GM19035 (cell line): Measurements from ENCODE around the gene ASCC1.

Experiments
- ATAC-seq: cut with Tn5 transposase; IDR thresholded peaks from one replicate; pipeline ENCODE4 v1.9.1; 2021; ENCODE audit not compliant: unreplicated experiment

Gene ASCC1

DNA sequence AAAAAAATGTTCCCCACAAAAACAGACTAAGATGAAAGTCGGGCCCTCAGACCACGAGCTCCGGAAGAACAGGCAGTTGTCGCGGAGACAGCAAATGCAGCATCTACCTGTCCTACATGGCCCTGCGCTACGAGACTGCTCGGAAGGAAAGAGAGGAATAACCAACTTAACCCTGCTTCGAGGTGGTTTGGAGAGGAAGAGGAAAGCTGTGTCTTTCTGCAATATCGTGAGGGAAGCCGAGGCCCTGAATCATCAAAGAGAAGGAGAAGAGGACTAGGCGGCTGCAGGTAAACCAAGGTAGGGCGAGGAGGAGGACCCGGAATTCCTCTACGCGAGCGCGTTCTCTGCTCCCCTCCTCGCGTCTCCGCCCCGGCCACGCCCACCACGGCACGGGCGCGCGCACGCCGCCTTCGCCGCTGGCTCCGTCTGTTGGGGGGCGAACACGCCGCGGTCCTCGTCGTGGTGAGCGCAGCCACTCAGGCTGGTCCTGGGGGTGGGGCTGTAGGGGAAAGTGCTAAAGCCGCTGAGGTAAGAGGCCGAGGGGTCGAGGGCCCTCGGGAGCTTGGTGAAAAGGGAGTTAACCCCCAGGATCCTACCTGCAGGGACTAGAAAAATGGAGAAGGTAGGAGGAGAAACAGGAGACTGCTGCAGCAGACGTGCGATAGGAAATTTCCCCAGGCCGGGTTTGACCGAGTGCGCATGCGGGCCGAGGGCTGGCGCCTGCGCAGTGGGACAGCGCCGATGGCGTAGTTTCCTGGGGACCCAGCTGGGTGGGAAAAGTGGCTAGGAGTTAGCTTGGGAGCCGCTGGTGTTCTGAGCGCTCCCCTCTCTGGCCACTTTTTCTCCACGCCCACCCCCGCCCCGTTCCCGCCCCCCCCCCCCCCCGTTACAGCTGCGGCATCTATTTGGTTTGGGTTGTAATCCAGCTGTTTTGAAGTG is at the start of gene ASCC1, which contains the start of gene ANAPC16:
Gene ASCC1, minus strand, starts transcription at position 666 of the 939 bp plus-strand sequence. CDS start 2,978 bp downstream, outside the sequence.
Gene ANAPC16, plus strand, starts transcription at position 402 of the 939 bp plus-strand sequence. CDS start 7,903 bp downstream, outside the sequence.
- ATAC-seq: peak; percentile 82

- no peak for ATAC-seq
Observed at GRCh38 chr10:72265508-72265907, 49.4 kb upstream of the ASCC1 start.

DNA sequence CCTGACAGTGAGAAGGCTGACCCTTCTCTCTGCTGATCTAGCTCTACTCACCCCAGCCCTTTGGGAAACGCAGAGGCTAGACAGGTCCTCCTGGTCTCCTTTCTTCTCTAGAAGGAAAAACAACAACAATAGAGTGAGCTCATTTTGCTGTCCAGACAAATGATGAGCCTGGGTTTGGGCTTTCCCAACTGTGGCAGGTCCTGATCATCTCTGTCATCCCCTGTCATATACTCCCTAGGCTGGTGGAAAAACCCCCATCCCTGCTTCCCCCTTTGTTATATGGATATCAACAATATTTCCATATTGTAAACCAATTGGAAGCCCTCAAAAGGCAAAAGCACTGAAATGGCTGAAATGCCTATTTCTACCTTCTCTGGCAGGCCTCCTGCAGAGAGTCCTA is 48.5 kb upstream of the ASCC1 start:
- ATAC-seq: no peak

- no peak for ATAC-seq
Observed at GRCh38 chr10:72263613-72264241, 47.7 kb upstream of the ASCC1 start.

DNA sequence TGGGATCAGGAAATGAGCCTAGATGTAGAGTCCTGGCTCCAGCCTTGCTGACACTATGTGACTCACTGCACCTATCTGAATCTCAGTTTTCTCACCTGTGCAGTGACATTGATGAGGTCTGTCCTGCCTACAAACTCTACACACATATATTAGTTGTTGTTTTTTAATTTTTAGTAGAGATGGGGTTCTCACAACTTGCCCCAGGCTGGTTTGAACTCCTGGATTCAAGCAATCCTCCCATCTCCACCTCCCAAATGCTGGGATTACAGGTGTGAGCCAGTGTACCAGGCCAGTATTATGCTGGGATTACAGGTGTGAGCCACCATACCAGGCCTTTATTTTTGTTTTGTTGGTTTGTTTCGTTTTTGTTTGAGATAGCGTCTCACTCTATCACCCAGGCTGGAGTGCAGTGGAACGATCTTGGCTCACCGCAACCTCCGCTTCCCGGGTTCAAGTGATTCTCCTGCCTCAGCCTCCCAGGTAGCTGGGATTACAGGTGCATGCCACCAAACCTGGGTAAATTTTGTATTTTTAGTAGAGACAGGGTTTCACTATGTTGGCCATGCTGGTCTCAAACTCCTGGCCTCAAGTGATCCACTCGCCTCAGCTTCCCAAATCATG is 45.8 kb upstream of the ASCC1 start:
- peak; percentile 8 for ATAC-seq

GRCh38 chr10:72260976-72261783 is 45.1 kb upstream of the ASCC1 start:
- ATAC-seq: peak; percentile 61

DNA sequence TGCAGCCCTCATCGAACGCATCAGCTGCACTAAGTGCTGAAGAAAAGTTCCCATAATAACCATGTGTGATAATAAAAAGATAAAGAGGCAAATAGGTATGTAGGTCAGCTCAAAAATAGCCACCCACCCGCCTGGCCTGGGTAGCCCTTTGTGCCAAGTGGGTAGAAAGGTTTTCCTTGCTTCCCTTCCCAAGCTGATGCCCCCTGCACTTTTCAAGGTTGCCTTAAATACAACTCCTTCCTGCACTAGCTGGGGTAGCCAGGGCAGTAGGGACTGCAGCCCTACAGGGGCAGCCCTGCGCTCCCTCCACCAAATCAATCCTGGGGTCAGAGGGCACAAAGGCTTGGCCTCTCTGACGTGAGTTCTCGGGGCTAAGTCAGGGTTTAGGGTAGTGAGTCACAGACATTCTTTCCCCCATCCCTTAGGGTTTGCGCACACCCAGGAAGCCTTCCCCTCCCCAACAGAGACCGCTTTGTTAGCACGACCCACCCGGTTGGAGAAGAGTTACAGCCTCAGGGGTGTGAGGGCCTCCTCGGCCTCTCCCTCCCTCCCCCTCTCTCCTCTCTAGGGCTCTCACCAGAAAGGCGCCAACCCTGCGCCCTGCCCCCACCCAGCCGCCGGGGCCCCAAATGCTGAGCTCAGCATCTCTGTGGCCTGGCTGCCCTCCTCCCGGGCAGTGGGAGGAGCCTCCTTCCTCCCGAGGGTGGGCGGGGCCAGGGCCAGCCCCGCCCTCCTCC is 44.3 kb upstream of the ASCC1 start:
- ATAC-seq: peak; percentile 62

GRCh38 chr10:72259491-72260238 is 43.6 kb upstream of the ASCC1 start:
- ATAC-seq: no peak

GRCh38 chr10:72258617-72259016 is 42.5 kb upstream of the ASCC1 start:
- ATAC-seq: no peak

DNA sequence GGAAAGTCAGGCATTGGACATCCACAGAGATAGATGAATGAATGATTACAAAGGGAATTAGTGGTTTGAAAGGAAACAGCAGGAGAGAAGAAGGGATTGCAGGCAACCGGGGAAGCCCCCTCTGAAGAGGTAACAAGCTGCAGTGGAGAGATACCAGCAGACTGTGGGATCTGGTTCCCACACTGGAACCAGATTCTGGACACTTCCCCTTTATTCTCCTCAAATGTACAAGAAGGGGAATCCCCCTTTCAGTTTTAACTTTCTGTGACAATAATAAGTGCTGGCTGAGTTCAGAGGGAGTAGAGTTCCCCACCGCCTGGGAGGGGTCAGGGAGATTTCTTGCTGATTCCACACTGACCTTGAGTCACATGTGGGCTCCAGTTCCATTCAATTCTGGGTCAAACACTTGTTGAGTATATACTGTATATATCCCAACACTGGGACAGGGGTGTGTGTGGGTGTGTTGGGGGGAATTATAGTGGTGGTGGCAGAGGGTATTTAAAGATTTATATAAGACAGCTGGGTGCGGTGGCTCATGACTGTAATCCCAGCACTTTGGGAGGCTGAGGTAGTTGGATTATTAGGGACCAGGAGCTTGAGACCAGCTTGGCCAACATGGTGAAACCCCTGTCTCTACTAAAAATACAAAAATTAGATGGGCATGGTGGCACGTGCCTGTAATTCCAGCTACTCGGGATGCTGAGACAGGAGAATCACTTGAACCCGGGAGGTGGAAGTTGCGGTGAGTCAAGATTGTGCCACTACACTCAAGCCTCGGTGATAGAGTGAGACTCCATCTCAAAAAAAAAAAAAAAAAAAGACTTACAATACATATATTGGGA is 41.2 kb upstream of the ASCC1 start:
- no peak for ATAC-seq

- ATAC-seq: no peak
Observed at GRCh38 chr10:72255977-72256729, 40.1 kb upstream of the ASCC1 start.

GRCh38 chr10:72254813-72255568 is 38.9 kb upstream of the ASCC1 start:
- no peak for ATAC-seq

DNA sequence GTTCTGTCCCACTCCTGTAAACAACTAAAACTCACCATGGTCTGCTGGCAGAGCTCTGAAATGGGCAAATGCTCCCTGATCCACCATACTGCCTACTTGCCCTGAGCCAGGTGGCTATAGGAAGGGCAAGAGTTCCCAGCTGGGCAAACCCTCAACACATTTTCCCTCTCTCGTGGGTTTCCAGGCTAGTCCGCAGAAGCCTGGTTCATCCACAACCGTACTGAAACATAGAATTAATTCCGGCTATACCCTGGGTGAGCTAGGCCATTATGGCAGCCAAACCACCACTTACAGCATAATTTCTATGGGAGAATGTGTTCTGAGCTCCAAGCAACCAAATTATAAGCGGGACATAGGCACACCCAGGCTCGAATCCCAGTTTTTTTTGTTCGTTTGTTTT is 37.5 kb upstream of the ASCC1 start:
- ATAC-seq: no peak

DNA sequence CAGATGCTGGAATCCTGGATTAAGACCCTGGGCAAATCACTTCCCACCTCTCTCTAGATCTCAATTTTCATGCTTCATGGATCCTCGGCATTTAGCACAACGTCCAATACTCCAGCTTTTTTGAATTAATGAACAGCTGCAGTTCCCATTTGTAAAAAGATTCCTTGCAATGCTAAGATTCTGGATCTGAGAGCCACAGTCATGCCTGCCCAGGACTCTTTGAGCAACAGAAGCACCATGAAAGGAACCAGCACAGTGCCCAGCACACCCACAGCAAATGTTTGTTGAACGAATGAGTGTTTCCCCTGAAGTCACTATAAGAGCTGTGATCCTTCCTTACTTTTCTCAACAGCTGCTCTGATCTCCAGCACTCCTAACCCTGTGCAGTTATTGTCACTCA is 36.9 kb upstream of the ASCC1 start:
- no peak for ATAC-seq

GRCh38 chr10:72251635-72252034 is 35.6 kb upstream of the ASCC1 start:
- ATAC-seq: no peak

DNA sequence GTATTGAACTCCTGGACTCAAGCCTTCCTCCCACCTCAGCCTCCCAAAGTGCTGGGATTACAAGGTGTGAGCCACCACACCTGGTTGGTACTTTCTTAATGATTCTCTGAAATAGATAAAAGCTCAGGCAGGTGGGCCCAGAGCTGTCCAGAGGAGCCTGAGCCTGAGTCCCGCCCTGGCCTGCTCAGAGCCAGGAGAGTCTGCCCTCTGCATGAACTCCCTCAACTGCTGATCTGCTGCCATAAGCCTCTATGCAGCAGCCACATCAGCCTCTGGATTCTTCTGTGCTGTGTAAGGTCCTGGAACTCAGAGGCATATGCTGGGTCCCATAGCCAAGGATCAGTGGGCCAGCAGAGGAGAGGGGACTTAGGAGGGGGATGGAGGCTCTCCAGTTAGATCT is 34.6 kb upstream of the ASCC1 start:
- no peak for ATAC-seq
